Endothelial cell of umbilical vein (primary cell): Measurements from ENCODE around the gene SCN9A. TPM values are rescaled to one million over a fixed set of nuclear protein-coding genes. Genes with fewer than 3 reads are reported as not detected.

Experiments
- BruUV-seq: library from RNA; stranded (reverse); fragments of 400-500 nt; replicated peaks from 2 replicates; lab custom pipeline; 2021; lab: Mats Ljungman, UMichigan
- CTCF ChIA-PET: fragments of 300-600, 350-600 bp; sonication (Branson Sonifier 250); formaldehyde crosslinking; loops from one replicate; lab custom pipeline; 2021; ENCODE audit warnings: antibody characterized with exemption, inconsistent platforms; lab: Charles Lee
- POLR2A ChIA-PET: fragments of 300-600, 350-600 bp; sonication (Branson Sonifier 250); formaldehyde crosslinking; loops from one replicate; lab custom pipeline; 2021; ENCODE audit warnings: antibody characterized with exemption, inconsistent platforms; lab: Charles Lee
- DNase-seq: peaks from one replicate; pipeline ENCODE4 v3.0.0-alpha.2; 2011; ENCODE audit warnings: low read depth, low spot score
- FAIRE-seq: peaks from 2 replicates; lab custom pipeline; 2011; peaks lifted over from hg19 to GRCh38; lab: Jason Lieb, UNC
- H2AFZ ChIP-seq: 2 replicates; pipeline ENCODE4 v1.6.0; 2012; ENCODE audit warnings: low read depth, low read length, control low read depth, inconsistent platforms
- H3K27ac ChIP-seq: 2 replicates; pipeline ENCODE4 v1.5.1; 2011; ENCODE audit warnings: low read depth, mild to moderate bottlenecking, control low read depth, low read length, moderate library complexity; ENCODE audit not compliant: insufficient read depth
- H3K27me3 ChIP-seq, 2 experiments: 2 replicates each; pipeline versions ENCODE4 v1.6.0 to v1.6.1; 2011; ENCODE audit warnings: low read length in 2 of 2, mixed read lengths in 1 of 2; ENCODE audit not compliant: control insufficient read depth in 2 of 2, insufficient read depth in 2 of 2
- H3K36me3 ChIP-seq, 2 experiments: 2 replicates in 1 of 2; 3 replicates in 1 of 2; pipeline ENCODE4 v1.5.1; 2011; ENCODE audit warnings: low read length in 2 of 2, mild to moderate bottlenecking in 1 of 2, moderate library complexity in 1 of 2; ENCODE audit not compliant: control insufficient read depth in 2 of 2, insufficient read depth in 2 of 2; ENCODE audit errors: extremely low read depth in 1 of 2
- H3K4me1 ChIP-seq: 3 replicates; pipeline ENCODE4 v1.5.1; 2011; ENCODE audit warnings: mild to moderate bottlenecking, low read length; ENCODE audit not compliant: control insufficient read depth, insufficient read depth; ENCODE audit errors: extremely low read depth
- H3K4me2 ChIP-seq: 2 replicates; pipeline ENCODE4 v1.6.1; 2011; ENCODE audit warnings: low read length, control low read depth, mixed read lengths; ENCODE audit not compliant: insufficient read depth
- H3K4me3 ChIP-seq, 3 experiments: fragments of 200-600 bp in 1 of 3; sonication (generic), shearing (Covaris generic) in 1 of 3; replicated peaks in 1 of 3; 2 replicates each; pipeline ENCODE4 v1.5.1; 2011 to 2016; ENCODE audit warnings: control low read depth in 3 of 3, low read length in 3 of 3, mild to moderate bottlenecking in 2 of 3, inconsistent platforms in 1 of 3, low read depth in 1 of 3, moderate library complexity in 1 of 3; ENCODE audit not compliant: insufficient read depth in 1 of 3
- H3K79me2 ChIP-seq: 2 replicates; pipeline ENCODE4 v1.6.0; 2012; ENCODE audit warnings: low read length, inconsistent platforms; ENCODE audit not compliant: control insufficient read depth, insufficient read depth
- H3K9ac ChIP-seq: replicated peaks from 2 replicates; pipeline ENCODE3; 2011; ENCODE audit warnings: low read length, control low read depth; ENCODE audit not compliant: insufficient read depth; ENCODE audit errors: extremely low read depth
- H3K9me1 ChIP-seq: replicated peaks from 3 replicates; pipeline ENCODE4 v1.6.0; 2011; ENCODE audit warnings: mild to moderate bottlenecking, low read length; ENCODE audit not compliant: control insufficient read depth, insufficient read depth; ENCODE audit errors: extremely low read depth
- H3K9me3 ChIP-seq: replicated peaks from 2 replicates; pipeline ENCODE4 v1.5.1; 2012; ENCODE audit warnings: low read length, inconsistent platforms; ENCODE audit not compliant: control insufficient read depth, insufficient read depth
- H4K20me1 ChIP-seq: replicated peaks from 2 replicates; pipeline ENCODE3; 2011; ENCODE audit warnings: mild to moderate bottlenecking, low read length; ENCODE audit not compliant: control insufficient read depth, insufficient read depth; ENCODE audit errors: extremely low read depth
- EZH2 ChIP-seq: IDR thresholded peaks from 2 replicates; pipeline ENCODE4 v1.6.1; 2012; ENCODE audit warnings: borderline replicate concordance, low read depth, mild to moderate bottlenecking, moderate library complexity, low read length, inconsistent platforms; ENCODE audit not compliant: severe bottlenecking
- FOS ChIP-seq: IDR thresholded peaks from 2 replicates; pipeline ENCODE4 v1.6.1; 2011; ENCODE audit warnings: mild to moderate bottlenecking, low read length, moderate library complexity, borderline replicate concordance; ENCODE audit not compliant: insufficient read depth
- GATA2 ChIP-seq: IDR thresholded peaks from 2 replicates; pipeline ENCODE4 v1.7.0; 2011; ENCODE audit warnings: low read depth, mild to moderate bottlenecking, moderate library complexity, mixed read lengths, low read length; ENCODE audit not compliant: insufficient read length, insufficient read depth
- JUN ChIP-seq: IDR thresholded peaks from 2 replicates; pipeline ENCODE4 v1.6.1; 2011; ENCODE audit warnings: borderline replicate concordance, low read depth; ENCODE audit not compliant: insufficient read length, insufficient read depth
- dilution Hi-C: fragments of 300-500 bp; cut with MboI; formaldehyde crosslinking; loops from one replicate; pipeline ENCODE4 v1.15.0; 2019; ENCODE audit warnings: low sequenced_read_pairs; ENCODE audit not compliant: extremely low pct_ligation_motif_present
- intact Hi-C: fragments of 100-400 bp; cut with micrococcal nuclease; formaldehyde crosslinking; loops from one replicate; pipeline ENCODE4 v1.10.0; 2022
- polyA plus RNA-seq, 4 experiments: library from polyadenylated mRNA; depleted of rRNA in 3 of 4; stranded (reverse) in 3 of 4; unstranded in 1 of 4; fragments of >200 nt; gene quantifications; 2 replicates each; pipeline versions ENCODE4 v1.2.1 to v1.2.3, GENCODE V29; 2011 to 2012; ENCODE audit warnings: missing spikeins in 1 of 4
- total RNA-seq: library from RNA; stranded (reverse); gene quantifications from 2 replicates; pipeline ENCODE4 v1.2.3, GENCODE V29; 2021
- TF ChIP-seq, protein P1 (sequence below): IDR thresholded peaks from 2 replicates; pipeline ENCODE4 v1.6.1; 2011; ENCODE audit not compliant: insufficient read depth, insufficient read length
- TF ChIP-seq, protein P2 (sequence below), 2 donors: IDR thresholded peaks; 1 replicate in 1 of 2; 2 replicates in 1 of 2; pipeline ENCODE4 v1.5.1; 2011; ENCODE audit warnings: low read length in 2 of 2, mild to moderate bottlenecking in 2 of 2, moderate library complexity in 2 of 2, control low read depth in 1 of 2, inconsistent platforms in 1 of 2, low read depth in 1 of 2; ENCODE audit not compliant: insufficient read depth in 1 of 2; ENCODE audit errors: extremely low read depth in 1 of 2

The SCN9A gene
- total and polyA plus RNA-seq, 2 donors (not counting 3 experiments of a cell fraction or from before 2014, with no cell fraction given): 0.88 to 1.6 TPM

DNA sequence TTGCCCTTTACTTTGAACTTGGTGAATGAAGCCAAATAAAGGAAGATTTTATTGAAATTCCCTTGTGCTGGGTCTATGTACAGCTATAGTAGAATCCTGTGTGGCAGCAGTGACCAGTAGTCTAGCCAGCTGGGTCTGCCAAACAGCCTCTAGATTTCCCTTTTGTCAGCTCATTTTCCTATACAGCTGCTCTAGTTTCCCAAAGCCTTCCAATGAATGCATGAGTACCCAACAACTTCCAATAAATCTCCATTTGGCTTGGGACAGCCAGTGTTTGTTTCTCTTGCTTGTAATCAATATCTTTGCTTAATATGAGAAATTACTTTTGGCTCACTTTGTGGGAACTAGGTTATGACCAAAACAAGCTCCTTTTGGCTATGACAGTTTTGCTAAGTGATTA lies 43.6 kb downstream of the SCN9A start:
- no peaks in the 10 kb centered on the region for H3K9me3 ChIP-seq
- ChIA-PET POLR2A (no interaction called here), CTCF (interaction anchor here (1.5 kb wide), 1 partner anchor 8 kb away, joined by 4 read pairs; no protein-coding TSS in a partner anchor)
- no peaks in the 10 kb centered on the region for H4K20me1 ChIP-seq
- intact Hi-C loops (no loop called here), dilution Hi-C loops (no loop called here)
- DNase-seq (no peak), FAIRE-seq (no peak)
- H3K4me1 ChIP-seq: no peaks in the 10 kb centered on the region
- no peaks in the 10 kb centered on the region for H3K27me3 ChIP-seq
- no peak overlapping the region for H3K27ac ChIP-seq
- no peaks in the 10 kb centered on the region for H3K79me2 ChIP-seq
- H3K4me3 ChIP-seq: no peak overlapping the region
- no peak overlapping the region for H3K4me2 ChIP-seq
- TF ChIP-seq JUN (no peak), FOS (no peak)
- TF ChIP-seq, protein P1, sequence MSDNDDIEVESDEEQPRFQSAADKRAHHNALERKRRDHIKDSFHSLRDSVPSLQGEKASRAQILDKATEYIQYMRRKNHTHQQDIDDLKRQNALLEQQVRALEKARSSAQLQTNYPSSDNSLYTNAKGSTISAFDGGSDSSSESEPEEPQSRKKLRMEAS: no peak
- TF ChIP-seq, protein P2, sequence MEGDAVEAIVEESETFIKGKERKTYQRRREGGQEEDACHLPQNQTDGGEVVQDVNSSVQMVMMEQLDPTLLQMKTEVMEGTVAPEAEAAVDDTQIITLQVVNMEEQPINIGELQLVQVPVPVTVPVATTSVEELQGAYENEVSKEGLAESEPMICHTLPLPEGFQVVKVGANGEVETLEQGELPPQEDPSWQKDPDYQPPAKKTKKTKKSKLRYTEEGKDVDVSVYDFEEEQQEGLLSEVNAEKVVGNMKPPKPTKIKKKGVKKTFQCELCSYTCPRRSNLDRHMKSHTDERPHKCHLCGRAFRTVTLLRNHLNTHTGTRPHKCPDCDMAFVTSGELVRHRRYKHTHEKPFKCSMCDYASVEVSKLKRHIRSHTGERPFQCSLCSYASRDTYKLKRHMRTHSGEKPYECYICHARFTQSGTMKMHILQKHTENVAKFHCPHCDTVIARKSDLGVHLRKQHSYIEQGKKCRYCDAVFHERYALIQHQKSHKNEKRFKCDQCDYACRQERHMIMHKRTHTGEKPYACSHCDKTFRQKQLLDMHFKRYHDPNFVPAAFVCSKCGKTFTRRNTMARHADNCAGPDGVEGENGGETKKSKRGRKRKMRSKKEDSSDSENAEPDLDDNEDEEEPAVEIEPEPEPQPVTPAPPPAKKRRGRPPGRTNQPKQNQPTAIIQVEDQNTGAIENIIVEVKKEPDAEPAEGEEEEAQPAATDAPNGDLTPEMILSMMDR (IDR thresholded peaks at IDR 0.05; ENCODE audit: extremely low read depth in 1 of 2, insufficient read depth in 1 of 2, low read depth in 1 of 2, low read length in 2 of 2): no peak
- no peaks in the 10 kb centered on the region for H3K9me1 ChIP-seq
- no peaks in the 10 kb centered on the region for H3K36me3 ChIP-seq
- H3K9ac ChIP-seq: no peak overlapping the region
- H2AFZ ChIP-seq: no peak overlapping the region
- BruUV-seq: no TSS peak

DNA sequence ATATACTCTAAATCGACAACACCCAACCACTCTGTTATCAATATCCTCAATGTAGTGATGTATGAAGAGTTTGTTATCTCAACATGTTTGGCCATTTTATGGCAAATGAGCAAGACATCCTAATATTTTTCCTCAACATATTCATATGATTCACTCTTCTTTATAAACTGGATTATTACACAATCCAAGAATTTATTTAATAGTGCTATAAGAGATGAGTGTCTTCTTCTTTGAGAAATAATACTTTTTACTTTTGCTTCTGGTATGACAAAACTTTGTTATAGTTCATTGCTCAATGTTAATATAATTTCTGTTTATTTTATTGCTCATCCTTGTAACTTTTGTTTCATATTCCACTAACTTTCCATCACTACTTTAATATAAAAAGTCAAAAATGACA lies 44.3 kb downstream of the SCN9A start:
- ChIA-PET POLR2A (no interaction called here), CTCF (no interaction called here)
- H3K9ac ChIP-seq: no peak overlapping the region
- no TSS peak for BruUV-seq
- H3K4me2 ChIP-seq: no peak overlapping the region
- no peaks in the 10 kb centered on the region for H3K9me1 ChIP-seq
- H3K4me3 ChIP-seq: no peak overlapping the region
- no peaks in the 10 kb centered on the region for H3K4me1 ChIP-seq
- no peaks in the 10 kb centered on the region for H4K20me1 ChIP-seq
- no peaks in the 10 kb centered on the region for H3K9me3 ChIP-seq
- no peak overlapping the region for H2AFZ ChIP-seq
- dilution Hi-C loops: no loop called here
- TF ChIP-seq, protein P2 (IDR thresholded peaks at IDR 0.05; ENCODE audit: extremely low read depth in 1 of 2, insufficient read depth in 1 of 2, low read depth in 1 of 2, low read length in 2 of 2): no peak
- TF ChIP-seq GATA2: no peak
- no peak for TF ChIP-seq JUN
- TF ChIP-seq FOS: no peak
- TF ChIP-seq EZH2: no peak
- TF ChIP-seq, protein P1: no peak
- FAIRE-seq (no peak), DNase-seq (no peak)
- no peaks in the 10 kb centered on the region for H3K79me2 ChIP-seq
- intact Hi-C loops: no loop called here
- H3K27ac ChIP-seq: no peak overlapping the region
- no peaks in the 10 kb centered on the region for H3K36me3 ChIP-seq
- H3K27me3 ChIP-seq: no peaks in the 10 kb centered on the region
